CD4-positive, alpha-beta T cell treated with Interleukin-1 beta for 1 hour (primary cell): ENCODE data around the gene NKX3-2.

Experiments used
- DNase-seq, 2 donors: peaks; one replicate each; pipeline ENCODE4 v3.0.0-alpha.2; 2020 to 2022

Gene NKX3-2

DNA sequence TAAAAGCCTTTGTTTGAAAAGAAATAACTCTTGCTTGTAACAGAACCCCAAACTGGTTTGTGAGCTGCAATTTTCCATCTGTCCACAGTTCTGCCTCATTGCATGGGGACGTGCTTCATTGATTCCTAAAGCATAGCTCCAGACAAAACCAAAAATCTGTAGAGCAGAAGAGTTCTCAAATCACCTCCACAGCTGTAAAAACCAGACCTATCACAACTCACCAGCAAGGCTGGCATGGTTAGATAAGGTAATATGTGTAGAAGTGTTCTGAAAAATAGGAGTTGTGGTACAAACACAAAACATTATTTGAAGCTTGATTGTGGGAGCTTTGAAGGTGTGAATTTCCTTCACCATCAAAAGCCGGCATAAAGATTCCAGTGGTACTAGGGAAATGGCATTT is 47.7 kb downstream of the NKX3-2 start:
- DNase-seq = no peak

DNA sequence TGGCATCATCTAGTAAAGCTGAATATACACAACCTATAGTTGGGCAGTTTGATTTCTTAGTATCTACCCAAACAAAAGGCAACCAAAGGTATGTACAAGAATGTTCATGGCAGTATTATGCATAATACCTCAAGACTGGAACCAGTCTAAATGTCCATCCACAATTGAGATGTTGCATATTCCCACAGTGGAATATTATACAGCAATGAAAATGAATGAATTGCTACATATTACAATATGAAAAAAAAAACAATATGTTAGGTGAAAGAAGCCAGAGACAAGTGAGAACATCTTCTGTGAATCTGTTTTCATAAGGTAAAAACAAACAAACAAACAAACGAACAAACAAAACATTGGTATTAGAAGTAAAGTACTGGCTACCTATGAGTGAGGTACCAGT is 48.6 kb downstream of the NKX3-2 start:
- DNase-seq = no peak

DNA sequence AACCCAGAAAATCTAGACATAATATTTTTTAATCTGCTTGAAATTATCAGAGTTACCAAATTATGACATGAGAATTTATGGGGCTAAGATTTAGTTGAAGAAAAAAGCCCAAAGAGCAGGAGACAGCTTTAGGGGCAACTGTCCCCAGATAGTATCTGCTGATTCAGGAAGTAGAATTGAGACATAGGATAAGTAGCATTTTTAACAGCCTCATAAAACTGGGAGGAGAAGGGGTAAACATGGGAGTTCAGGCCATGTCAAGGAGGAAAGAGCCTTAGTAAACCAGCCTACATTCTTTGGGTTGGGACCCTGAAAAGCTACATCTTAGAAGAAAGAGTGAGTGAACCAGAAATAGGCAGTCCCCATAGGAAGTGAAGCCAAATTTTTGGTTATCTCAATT is 50.5 kb downstream of the NKX3-2 start:
- DNase-seq = no peak

DNA sequence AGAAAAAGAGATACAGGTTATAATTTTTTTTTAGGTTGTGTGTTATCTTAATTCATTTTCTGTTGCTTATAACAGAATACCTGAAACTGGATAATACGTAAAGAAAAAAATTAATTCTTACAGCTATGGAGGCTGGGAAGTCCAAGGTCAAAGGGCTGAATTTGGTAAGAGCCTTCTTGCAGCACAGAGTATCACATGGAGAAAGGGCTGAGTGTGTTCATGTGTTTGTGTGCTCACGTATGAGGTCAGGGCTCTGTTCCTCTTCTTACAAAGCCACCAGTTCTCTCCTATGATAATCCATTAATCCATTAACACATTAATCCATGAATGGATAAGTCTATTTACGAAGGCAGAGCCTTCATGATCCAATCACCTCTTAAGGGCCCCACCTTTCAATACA is 51.6 kb downstream of the NKX3-2 start:
- no peak for DNase-seq
